Stomach (tissue), 9 donors: ENCODE measurements around the gene PPP1R15A. TPM values are rescaled to one million over a fixed set of nuclear protein-coding genes. Genes with fewer than 3 reads are reported as not detected.

Experiments
- DNase-seq, 2 donors: peaks; one replicate each; pipeline versions ENCODE4 v3.0.0 to v3.0.0-alpha.2; 2013 to 2019
- H3K27ac ChIP-seq, 5 donors: fragments of 200-600 bp in 4 of 5; sonication (generic) in 4 of 5; one replicate each; pipeline ENCODE4 v1.5.1; 2013 to 2019; ENCODE audit warnings: mild to moderate bottlenecking in 1 of 5, moderate library complexity in 1 of 5
- H3K27me3 ChIP-seq, 3 donors: fragments of 200-600 bp; sonication (generic); one replicate each; pipeline ENCODE4 v1.5.1; 2017 to 2019; ENCODE audit warnings: mixed run types in 1 of 3
- H3K36me3 ChIP-seq, 4 donors: fragments of 200-600 bp; sonication (generic); 1 replicate in 3 of 4; 2 replicates in 1 of 4; pipeline ENCODE4 v1.5.1; 2016 to 2019
- H3K4me1 ChIP-seq, 4 donors: fragments of 200-600 bp; sonication (generic); one replicate each; pipeline ENCODE4 v1.5.1; 2016 to 2019
- H3K4me3 ChIP-seq, 4 donors: fragments of 200-600 bp; sonication (generic) in 3 of 4; one replicate each; pipeline ENCODE4 v1.5.1; 2016 to 2019; ENCODE audit warnings: mild to moderate bottlenecking in 1 of 4
- H3K9me3 ChIP-seq, 4 donors: fragments of 200-600 bp; sonication (generic); one replicate each; pipeline ENCODE4 v1.5.1; 2016 to 2019
- EP300 ChIP-seq: sonication (generic); formaldehyde crosslinking; IDR thresholded peaks from one replicate; pipeline ENCODE4 v1.6.1; 2017; ENCODE audit warnings: antibody characterized with exemption
- POLR2A ChIP-seq, 4 donors: fragments of 450-650 bp; IDR thresholded peaks; one replicate each; pipeline ENCODE4 v1.6.1; 2016; ENCODE audit warnings: antibody characterized with exemption in 4 of 4, control low read depth in 2 of 4, mild to moderate bottlenecking in 1 of 4, moderate library complexity in 1 of 4
- POLR2AphosphoS5 ChIP-seq, 3 donors: sonication (generic); formaldehyde crosslinking; IDR thresholded peaks; one replicate each; pipeline ENCODE4 v1.6.1; 2016; ENCODE audit warnings: antibody characterized with exemption in 3 of 3
- WGBS, 5 donors: extraction: QIAGEN DNeasy Blood & Tissue Kit in 3 of 5; methylation state at CpG; one replicate each; pipeline versions ENCODE4 v1.1.5 to v1.1.7; 2013 to 2018; 5-methylcytosine and 5-hydroxymethylcytosine counted together
- intact Hi-C: fragments of 100-400 bp; cut with DNase I; formaldehyde crosslinking; loops from one replicate; pipeline ENCODE4 v1.15.1; 2023; ENCODE audit warnings: low total_unique reads
- polyA plus RNA-seq, 3 donors: library from polyadenylated mRNA; stranded (reverse); fragments of 200-250 nt; gene quantifications; one replicate each; pipeline ENCODE4 v1.2.3, GENCODE V29; 2013
- total RNA-seq, 5 donors: library from RNA; depleted of rRNA; stranded (reverse); fragments of >200 nt; gene quantifications; one replicate each; pipeline versions ENCODE4 v1.1.0 to v1.2.3, GENCODE V29; 2014 to 2016
- TF ChIP-seq, protein P1 (sequence below), 7 experiments: fragments of 450-650 bp in 4 of 7; fragments of 200-600 bp in 3 of 7; sonication (generic) in 3 of 7; IDR thresholded peaks; one replicate each; pipeline ENCODE4 v1.5.1; 2016 to 2019; ENCODE audit warnings: antibody characterized with exemption in 7 of 7, control low read depth in 2 of 7, mild to moderate bottlenecking in 1 of 7
- donor health status: healthy with polysubstance abuse.
- donor health status: Bipolar disorder and iron deficiency.
- donor health status: healthy.

Gene PPP1R15A
- total and polyA plus RNA-seq, 8 donors: 14.6 to 107 (median 36.1) TPM

DNA sequence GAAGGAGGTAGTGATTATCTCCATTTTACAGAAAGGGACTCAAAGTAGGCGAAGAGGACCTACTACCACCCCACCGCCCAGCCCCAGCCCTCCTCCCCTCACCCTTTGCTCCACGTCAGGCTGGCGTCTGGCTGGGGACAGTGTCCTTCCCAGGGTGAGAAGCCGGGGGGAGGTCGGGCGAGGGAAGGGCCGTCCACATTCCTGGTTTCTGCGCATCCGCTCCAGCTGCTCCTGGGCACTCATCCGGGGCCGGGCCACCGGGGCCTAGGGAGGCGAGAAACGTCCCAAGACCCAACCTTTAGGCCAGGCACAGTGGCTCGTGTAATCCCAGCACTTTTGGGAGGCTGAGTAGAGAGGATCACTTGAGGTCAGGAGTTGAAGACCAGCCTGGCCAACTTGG, 31.2 kb upstream of the PPP1R15A start:
- peaks cover 0 to 6% (median 0%) of the 10 kb centered on the region in 3 donors for H3K27me3 ChIP-seq
- H3K4me1 ChIP-seq: peaks cover 3 to 16% (median 10%) of the 10 kb centered on the region in 4 donors
- 89 to 96% (median 94%) methylated on average over 16 of the region's 16 CpGs for WGBS, 5 donors
- no peak overlapping the region for H3K4me3 ChIP-seq
- no peak overlapping the region for H3K27ac ChIP-seq
- H3K9me3 ChIP-seq: no peaks in the 10 kb centered on the region
- intact Hi-C loops: no loop called here
- TF ChIP-seq POLR2AphosphoS5 (IDR thresholded peaks at IDR 0.05) (no peak), POLR2A (IDR thresholded peaks at IDR 0.05) (no peak)
- TF ChIP-seq, protein P1, sequence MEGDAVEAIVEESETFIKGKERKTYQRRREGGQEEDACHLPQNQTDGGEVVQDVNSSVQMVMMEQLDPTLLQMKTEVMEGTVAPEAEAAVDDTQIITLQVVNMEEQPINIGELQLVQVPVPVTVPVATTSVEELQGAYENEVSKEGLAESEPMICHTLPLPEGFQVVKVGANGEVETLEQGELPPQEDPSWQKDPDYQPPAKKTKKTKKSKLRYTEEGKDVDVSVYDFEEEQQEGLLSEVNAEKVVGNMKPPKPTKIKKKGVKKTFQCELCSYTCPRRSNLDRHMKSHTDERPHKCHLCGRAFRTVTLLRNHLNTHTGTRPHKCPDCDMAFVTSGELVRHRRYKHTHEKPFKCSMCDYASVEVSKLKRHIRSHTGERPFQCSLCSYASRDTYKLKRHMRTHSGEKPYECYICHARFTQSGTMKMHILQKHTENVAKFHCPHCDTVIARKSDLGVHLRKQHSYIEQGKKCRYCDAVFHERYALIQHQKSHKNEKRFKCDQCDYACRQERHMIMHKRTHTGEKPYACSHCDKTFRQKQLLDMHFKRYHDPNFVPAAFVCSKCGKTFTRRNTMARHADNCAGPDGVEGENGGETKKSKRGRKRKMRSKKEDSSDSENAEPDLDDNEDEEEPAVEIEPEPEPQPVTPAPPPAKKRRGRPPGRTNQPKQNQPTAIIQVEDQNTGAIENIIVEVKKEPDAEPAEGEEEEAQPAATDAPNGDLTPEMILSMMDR (IDR thresholded peaks at IDR 0.05): no peak
- DNase-seq: no peak
- peaks cover 6 to 30% (median 14%) of the 10 kb centered on the region in 4 donors for H3K36me3 ChIP-seq

DNA sequence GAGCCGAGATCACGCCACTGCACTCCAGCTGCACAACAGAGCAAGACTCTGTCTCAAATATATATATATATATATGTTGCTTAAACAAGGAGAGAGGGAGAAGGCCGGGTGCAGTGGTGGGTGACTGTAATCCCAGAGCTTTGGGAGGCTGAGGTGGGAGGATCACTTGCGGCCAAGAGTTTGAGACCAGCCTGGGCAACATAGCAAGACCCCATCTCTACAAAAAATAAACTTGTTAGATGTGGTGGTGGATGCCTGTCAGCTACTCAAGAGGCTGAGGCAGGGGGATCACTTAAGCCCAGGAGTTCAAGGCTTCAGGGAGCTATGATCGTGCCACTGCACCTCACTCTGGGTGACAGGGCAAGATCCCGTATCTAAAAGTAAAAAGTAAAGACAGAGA, 30.6 kb upstream of the PPP1R15A start:
- no peaks in the 10 kb centered on the region for H3K9me3 ChIP-seq
- H3K4me1 ChIP-seq: peaks cover 0 to 11% (median 6%) of the 10 kb centered on the region in 4 donors
- intact Hi-C loops: no loop called here
- no peak overlapping the region for H3K4me3 ChIP-seq
- TF ChIP-seq, protein P1 (IDR thresholded peaks at IDR 0.05): no peak
- TF ChIP-seq POLR2A (IDR thresholded peaks at IDR 0.05) (no peak), EP300 (no peak), POLR2AphosphoS5 (IDR thresholded peaks at IDR 0.05) (no peak)
- WGBS, 5 donors: 90 to 97% (median 96%) methylated on average over 6 of the region's 6 CpGs
- peaks cover 0 to 1% (median 0%) of the 10 kb centered on the region in 3 donors for H3K27me3 ChIP-seq
- no peak overlapping the region for H3K27ac ChIP-seq
- DNase-seq: no peak
- H3K36me3 ChIP-seq: peaks cover 6 to 35% (median 19%) of the 10 kb centered on the region in 4 donors

DNA sequence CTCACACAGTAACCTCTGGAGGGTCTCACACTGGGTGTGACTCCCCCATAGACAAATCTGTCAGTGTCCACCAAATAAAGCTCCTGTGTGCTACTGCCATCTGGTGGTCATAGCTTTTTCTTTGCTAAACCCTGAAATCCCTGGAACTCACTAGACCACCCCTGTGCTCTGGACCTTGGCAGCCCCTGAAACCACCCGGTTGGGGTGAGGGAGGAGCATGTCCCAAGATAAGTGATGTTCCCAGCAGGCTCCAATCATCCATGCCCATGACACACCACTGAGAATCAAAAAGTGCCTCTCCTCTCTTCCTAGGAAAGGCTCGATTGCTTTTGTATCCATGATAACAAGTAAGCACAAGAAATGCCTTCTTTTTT, 29.4 kb upstream of the PPP1R15A start:
- TF ChIP-seq, protein P1 (IDR thresholded peaks at IDR 0.05): peak in 5 of 7 experiments; percentile 45 to 79 (median 71)
- TF ChIP-seq POLR2AphosphoS5 (IDR thresholded peaks at IDR 0.05): no peak
- DNase-seq: peak in 1 of 2 donors; percentile 82

DNA sequence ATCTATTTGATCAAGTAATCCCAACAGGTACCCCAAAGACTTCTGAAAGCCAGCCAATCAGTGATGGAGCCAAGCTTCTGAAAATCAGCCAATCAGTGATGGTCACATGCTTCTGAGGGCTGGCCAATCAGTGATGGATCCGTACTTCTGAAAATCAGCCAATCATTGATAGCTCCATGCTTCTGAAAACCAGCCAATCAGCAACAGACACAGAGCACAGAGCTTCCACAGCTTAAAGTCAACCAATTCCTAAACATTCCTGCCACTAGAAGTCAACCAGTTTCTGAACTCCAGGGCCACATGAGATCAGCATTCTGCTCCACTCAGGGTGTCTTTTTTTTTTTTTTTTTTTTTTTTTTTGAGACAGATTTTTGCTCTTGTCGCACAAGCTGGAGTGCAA, 27.7 kb upstream of the PPP1R15A start:
- Histone ChIP-seq H3K27ac (no peak overlapping the region), H3K4me3 (no peak overlapping the region), H3K36me3 (peaks cover 6 to 56% (median 33%) of the 10 kb centered on the region in 4 donors), H3K9me3 (no peaks in the 10 kb centered on the region), H3K27me3 (no peaks in the 10 kb centered on the region), H3K4me1 (no peaks in the 10 kb centered on the region)
- DNase-seq: no peak
- TF ChIP-seq POLR2A (IDR thresholded peaks at IDR 0.05) (no peak), POLR2AphosphoS5 (IDR thresholded peaks at IDR 0.05) (no peak), EP300 (no peak)
- TF ChIP-seq, protein P1 (IDR thresholded peaks at IDR 0.05): no peak
- intact Hi-C loops: no loop called here
- WGBS, 5 donors: 85 to 95% (median 88%) methylated on average over 2 of the region's 2 CpGs

More for the DNA sequence above, 29.4 kb upstream of the PPP1R15A start:
- WGBS, 5 donors: 43 to 46% (median 43%) methylated on average over 2 of the region's 2 CpGs
- Histone ChIP-seq H3K27ac (no peak overlapping the region), H3K36me3 (peaks cover 6 to 47% (median 31%) of the 10 kb centered on the region in 4 donors), H3K4me1 (no peaks in the 10 kb centered on the region), H3K27me3 (no peaks in the 10 kb centered on the region), H3K9me3 (no peaks in the 10 kb centered on the region), H3K4me3 (no peak overlapping the region)
- intact Hi-C loops: no loop called here
